ENCODE data around the gene AMZ1.

Gene AMZ1

DNA sequence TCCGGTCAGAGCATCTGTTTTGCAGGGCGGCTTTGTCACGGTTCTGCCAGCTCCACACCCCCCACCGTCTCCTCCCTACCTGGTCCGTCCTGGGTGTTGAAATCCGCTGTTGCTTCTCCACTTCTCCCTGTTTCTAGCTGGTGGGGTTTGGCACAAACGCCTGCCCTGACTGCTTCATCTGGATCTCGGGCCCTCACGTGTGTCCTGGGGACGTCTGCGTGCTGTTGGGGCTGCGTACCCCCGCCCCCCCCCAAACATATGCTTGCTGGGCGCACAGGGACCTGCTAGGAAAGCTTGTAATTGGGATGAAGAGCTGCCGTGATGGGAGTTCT is 11.3 kb downstream of the AMZ1 start:
- TF ChIP-seq SIN3A (IDR thresholded peaks at IDR 0.05; ENCODE audit: borderline replicate concordance, insufficient read depth, low read length): no peak
- no peak for TF ChIP-seq FOXP2 (optimal IDR thresholded peaks at IDR 0.05; ENCODE audit: borderline replicate concordance, extremely low read depth, extremely low read length, insufficient read depth)
- TF ChIP-seq TAF1 (IDR thresholded peaks at IDR 0.05; ENCODE audit: borderline replicate concordance, insufficient read depth, low read length): no peak
- no peak for TF ChIP-seq POLR2AphosphoS5 (IDR thresholded peaks at IDR 0.05; ENCODE audit: low read depth, low read length)
- TF ChIP-seq, protein P1, sequence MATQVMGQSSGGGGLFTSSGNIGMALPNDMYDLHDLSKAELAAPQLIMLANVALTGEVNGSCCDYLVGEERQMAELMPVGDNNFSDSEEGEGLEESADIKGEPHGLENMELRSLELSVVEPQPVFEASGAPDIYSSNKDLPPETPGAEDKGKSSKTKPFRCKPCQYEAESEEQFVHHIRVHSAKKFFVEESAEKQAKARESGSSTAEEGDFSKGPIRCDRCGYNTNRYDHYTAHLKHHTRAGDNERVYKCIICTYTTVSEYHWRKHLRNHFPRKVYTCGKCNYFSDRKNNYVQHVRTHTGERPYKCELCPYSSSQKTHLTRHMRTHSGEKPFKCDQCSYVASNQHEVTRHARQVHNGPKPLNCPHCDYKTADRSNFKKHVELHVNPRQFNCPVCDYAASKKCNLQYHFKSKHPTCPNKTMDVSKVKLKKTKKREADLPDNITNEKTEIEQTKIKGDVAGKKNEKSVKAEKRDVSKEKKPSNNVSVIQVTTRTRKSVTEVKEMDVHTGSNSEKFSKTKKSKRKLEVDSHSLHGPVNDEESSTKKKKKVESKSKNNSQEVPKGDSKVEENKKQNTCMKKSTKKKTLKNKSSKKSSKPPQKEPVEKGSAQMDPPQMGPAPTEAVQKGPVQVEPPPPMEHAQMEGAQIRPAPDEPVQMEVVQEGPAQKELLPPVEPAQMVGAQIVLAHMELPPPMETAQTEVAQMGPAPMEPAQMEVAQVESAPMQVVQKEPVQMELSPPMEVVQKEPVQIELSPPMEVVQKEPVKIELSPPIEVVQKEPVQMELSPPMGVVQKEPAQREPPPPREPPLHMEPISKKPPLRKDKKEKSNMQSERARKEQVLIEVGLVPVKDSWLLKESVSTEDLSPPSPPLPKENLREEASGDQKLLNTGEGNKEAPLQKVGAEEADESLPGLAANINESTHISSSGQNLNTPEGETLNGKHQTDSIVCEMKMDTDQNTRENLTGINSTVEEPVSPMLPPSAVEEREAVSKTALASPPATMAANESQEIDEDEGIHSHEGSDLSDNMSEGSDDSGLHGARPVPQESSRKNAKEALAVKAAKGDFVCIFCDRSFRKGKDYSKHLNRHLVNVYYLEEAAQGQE (IDR thresholded peaks at IDR 0.05; ENCODE audit: insufficient read depth in 1 of 2, low read depth in 2 of 2, low read length in 2 of 2): no peak

DNA sequence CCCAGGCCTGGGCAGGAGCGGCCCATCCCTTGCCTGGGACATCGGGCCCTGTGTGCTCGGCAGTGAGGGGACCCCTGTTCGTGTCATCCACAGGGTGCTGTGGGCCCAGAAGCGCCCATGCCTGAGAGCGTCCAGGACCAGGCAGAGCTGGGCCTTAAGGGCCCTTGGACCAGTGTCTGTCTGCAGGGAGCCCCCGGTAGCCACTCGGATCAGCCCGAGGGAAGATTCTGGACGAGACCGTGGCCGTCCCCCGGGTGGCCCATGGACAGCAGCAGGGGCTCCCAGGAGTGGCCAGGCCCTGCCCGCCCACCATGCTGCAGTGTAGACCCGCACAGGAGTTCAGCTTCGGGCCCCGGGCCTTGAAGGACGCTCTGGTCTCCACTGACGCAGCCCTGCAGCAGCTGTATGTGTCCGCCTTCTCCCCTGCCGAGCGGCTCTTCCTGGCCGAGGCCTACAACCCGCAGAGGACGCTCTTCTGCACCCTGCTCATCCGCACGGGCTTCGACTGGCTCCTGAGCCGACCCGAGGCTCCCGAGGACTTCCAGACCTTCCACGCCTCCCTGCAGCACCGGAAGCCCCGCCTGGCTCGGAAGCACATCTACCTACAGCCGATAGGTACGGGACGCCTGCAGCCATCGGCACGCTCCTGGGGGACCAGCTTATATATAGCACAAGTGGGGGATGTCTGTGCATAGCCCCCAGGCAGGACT is 12.3 kb downstream of the AMZ1 start:
- TF ChIP-seq SIN3A (IDR thresholded peaks at IDR 0.05; ENCODE audit: borderline replicate concordance, insufficient read depth, low read length): no peak
- TF ChIP-seq, protein P1 (IDR thresholded peaks at IDR 0.05; ENCODE audit: insufficient read depth in 1 of 2, low read depth in 2 of 2, low read length in 2 of 2): no peak
- TF ChIP-seq FOXP2 (optimal IDR thresholded peaks at IDR 0.05; ENCODE audit: borderline replicate concordance, extremely low read depth, extremely low read length, insufficient read depth): no peak
- TF ChIP-seq TAF1 (IDR thresholded peaks at IDR 0.05; ENCODE audit: borderline replicate concordance, insufficient read depth, low read length): no peak
- no peak for TF ChIP-seq POLR2AphosphoS5 (IDR thresholded peaks at IDR 0.05; ENCODE audit: low read depth, low read length)

DNA sequence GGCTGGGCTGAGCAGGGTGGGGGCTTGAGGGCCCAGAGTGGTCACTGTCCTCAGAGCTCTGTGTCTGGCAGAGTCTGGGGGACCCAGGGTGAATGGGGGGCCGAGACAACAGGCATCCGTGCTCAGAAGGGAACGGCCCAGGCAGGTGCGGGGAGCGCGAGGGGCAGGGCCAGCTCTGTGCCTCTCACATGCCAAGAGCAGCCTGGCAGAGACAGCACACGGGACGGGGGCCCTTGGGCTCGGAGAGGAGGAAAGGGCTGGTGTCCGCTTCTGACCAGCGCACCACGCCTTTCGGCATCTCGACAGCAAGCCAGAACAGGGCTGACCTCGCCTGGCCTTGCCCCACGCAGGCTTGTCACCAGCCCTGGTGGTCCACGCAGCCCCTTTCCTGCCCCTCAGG is 13.4 kb downstream of the AMZ1 start:
- TF ChIP-seq TAF1 (IDR thresholded peaks at IDR 0.05; ENCODE audit: borderline replicate concordance, insufficient read depth, low read length) (no peak), POLR2AphosphoS5 (IDR thresholded peaks at IDR 0.05; ENCODE audit: low read depth, low read length) (no peak)

DNA sequence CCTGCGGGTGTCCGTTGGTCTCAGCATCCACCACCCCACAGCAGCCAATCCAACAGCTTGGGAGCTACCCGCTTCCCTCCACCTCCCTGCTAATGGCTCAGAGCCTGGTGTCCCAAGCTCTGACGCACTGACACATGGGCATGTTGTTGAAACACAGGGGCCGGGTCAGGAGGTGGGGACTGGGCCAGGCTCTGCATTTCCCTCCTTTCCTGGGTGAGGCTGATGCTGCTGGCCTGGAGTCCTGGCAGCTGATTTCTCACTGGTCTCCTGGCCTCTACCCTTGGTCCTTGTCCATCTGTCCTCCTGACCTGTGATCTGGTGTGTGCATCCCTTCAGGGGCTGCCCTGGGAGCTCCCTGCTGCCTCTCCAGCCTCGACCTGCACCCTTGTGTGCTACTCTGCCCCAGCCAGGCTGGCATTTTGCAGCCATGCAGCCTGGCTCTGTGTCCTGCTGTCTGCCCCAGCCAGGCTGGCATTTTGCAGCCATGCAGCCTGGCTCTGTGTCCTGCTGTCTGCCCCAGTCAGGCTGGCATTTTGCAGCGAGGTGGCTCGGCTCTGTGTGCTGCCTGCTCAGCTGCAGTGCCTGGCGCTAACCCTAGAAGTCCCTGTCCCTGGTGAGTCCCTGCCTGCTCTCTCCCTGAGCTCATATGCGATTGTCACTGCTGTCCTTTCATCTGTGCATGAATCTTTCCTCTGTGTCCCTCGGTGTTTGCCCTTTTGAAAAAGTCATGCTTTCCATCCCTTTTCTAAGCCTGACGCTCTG is 14.0 kb downstream of the AMZ1 start:
- no peak for TF ChIP-seq SIN3A (IDR thresholded peaks at IDR 0.05; ENCODE audit: borderline replicate concordance, insufficient read depth, low read length)

DNA sequence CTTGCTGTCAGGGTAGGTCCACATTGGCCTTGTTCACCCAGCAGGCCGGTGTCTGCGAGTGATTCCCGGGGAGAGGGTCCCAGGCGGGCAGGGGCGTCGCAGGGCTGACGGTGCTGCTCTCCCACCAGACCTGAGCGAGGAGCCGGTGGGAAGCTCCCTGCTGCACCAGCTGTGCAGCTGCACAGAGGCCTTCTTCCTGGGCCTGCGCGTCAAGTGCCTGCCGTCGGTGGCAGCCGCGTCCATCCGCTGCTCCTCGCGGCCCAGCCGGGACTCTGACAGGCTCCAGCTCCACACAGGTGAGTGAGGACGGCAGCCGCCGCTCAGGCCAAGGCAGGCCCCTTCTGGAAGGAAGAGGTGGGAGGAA is 14.6 kb downstream of the AMZ1 start:
- TF ChIP-seq SIN3A (IDR thresholded peaks at IDR 0.05; ENCODE audit: borderline replicate concordance, insufficient read depth, low read length) (no peak), FOXP2 (optimal IDR thresholded peaks at IDR 0.05; ENCODE audit: borderline replicate concordance, extremely low read depth, extremely low read length, insufficient read depth) (no peak), TAF1 (IDR thresholded peaks at IDR 0.05; ENCODE audit: borderline replicate concordance, insufficient read depth, low read length) (no peak), POLR2AphosphoS5 (IDR thresholded peaks at IDR 0.05; ENCODE audit: low read depth, low read length) (no peak)
- TF ChIP-seq, protein P1 (IDR thresholded peaks at IDR 0.05; ENCODE audit: insufficient read depth in 1 of 2, low read depth in 2 of 2, low read length in 2 of 2): no peak

DNA sequence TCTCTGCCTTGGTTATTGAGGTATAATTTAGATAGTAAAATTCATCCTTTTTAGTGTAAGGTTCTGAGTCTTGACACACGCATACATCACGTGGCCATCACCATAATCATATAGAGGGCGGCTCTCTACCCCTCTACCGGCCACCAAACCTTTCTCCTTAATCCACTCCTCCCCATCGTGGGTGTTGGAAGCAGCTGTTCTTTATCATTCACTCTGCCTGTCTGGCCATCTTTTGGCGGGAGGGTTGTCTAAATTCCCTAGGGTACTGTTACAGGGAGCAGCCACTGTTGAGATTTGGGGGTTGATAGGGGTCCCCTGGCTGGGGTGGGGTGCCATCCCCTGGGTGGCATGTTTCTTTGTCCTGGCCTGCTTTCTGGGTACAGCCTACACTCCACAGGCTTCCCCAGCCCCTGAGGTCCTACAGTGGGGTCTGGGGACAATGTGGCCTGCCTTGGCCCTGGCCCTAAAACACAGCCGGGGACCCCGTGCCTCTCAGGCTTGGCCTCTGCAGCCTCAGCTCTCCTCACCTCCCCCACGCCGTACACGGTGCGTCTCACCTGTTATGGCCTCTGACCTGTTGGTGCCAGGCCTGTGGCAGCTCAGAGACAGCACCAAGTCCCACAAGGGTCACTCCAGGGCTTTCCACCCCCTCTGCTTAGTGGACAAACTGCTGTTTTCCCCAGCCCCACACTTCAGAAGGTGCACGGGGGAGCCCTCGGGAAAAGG is 17.5 kb downstream of the AMZ1 start:
- TF ChIP-seq TAF1 (IDR thresholded peaks at IDR 0.05; ENCODE audit: borderline replicate concordance, insufficient read depth, low read length): no peak
- TF ChIP-seq FOXP2 (optimal IDR thresholded peaks at IDR 0.05; ENCODE audit: borderline replicate concordance, extremely low read depth, extremely low read length, insufficient read depth): no peak
- TF ChIP-seq, protein P1 (IDR thresholded peaks at IDR 0.05; ENCODE audit: insufficient read depth in 1 of 2, low read depth in 2 of 2, low read length in 2 of 2): no peak
- no peak for TF ChIP-seq POLR2AphosphoS5 (IDR thresholded peaks at IDR 0.05; ENCODE audit: low read depth, low read length)
- TF ChIP-seq SIN3A (IDR thresholded peaks at IDR 0.05; ENCODE audit: borderline replicate concordance, insufficient read depth, low read length): no peak
